Measurements from ENCODE around the gene PPP1R3A.

Gene PPP1R3A

DNA sequence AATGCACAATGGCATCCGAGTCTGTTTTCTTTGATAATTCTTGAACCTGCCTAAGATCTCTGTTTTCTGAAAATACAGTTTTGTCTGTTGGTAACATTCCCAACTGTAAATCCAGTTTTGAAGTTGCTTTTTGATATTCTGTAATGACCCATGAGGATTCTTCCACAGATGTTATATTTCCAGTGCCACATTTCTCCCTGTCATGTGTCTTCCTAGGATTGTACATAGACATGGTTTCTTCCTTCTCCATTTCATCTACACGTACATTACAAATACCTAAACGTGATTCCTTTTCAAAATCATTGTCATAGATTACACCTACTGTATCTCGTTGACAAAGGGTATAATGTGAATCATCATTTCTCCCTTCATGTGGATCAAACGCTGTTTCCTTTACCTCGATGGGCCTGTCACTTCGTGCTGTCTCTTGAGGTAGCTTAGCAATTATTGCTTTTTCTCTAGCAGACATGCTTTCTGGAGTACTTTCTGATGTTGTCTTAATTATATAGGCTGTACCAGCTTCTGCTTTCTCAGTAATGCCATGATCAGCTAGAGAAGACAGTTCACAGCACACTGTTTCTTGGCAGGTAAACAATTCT, 40.3 kb downstream of the PPP1R3A start:
- DNase-seq (ENCODE audit: low spot score), result no peak

DNA sequence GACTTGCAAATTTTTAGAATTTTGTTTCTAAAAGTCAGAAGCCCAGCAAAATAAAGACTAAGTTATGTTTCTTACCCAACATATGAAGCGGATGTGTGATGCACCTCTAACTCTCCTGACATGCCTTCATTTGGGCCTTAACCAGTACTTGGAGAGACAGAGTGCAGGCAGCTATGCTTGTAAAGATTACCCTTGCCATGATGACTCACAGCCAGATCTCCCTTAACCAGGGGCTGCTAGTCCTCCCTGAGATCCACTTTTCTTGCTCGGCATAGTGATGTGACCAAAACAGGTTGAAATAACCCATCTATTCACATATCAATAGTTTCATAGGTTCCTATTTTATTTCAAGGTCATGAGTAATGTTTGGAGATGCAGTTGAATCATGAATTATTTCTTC, 43.6 kb downstream of the PPP1R3A start:
- no peak for DNase-seq (ENCODE audit: low spot score)

DNA sequence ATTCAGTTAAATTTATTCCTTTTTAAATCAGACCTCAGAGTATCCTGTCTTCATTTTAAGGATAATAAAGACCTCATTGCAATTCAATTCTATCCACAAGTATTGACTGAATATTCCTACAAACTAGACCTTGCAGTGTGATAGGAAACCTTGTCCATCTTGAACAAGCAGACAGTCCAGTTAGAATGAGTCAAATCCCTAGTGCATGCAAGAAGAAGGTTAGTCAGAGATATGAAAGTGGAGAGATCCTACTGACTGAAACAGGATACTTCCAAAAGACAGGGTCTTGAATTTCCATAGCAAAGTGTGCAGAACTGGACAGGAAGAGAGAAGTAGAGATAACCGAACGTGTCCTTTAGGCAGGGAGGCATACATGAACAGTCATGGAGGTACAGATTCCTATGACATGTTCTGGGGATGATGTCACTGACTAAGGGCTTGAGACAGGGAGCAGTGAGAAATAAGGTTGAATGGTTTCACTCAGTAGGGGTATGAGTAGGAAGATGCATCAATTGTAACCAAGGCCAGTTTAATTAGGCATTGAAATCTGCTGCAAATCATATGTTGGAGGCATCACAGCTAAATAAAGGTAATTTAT, 45.2 kb downstream of the PPP1R3A start:
- no peak for DNase-seq (ENCODE audit: low spot score)

DNA sequence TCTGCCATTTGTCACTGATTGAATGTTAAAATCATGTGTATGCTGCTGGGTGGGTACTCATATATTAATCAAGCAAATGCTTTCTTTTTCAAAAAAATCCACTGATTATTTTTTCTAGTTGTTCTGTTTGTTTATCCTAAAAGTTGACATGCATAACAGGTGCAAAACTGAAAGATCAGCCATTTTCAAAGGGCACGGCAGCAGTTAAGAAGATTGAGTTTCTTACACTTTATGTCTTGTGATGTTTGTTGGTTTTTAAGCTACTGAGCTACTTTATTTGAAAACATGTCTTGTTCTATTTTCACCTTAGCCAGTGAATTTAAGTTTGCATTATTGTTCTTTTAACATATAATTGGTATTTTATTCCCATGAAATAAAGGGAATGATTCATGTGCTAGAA, 45.8 kb downstream of the PPP1R3A start:
- DNase-seq (ENCODE audit: low spot score), result no peak

DNA sequence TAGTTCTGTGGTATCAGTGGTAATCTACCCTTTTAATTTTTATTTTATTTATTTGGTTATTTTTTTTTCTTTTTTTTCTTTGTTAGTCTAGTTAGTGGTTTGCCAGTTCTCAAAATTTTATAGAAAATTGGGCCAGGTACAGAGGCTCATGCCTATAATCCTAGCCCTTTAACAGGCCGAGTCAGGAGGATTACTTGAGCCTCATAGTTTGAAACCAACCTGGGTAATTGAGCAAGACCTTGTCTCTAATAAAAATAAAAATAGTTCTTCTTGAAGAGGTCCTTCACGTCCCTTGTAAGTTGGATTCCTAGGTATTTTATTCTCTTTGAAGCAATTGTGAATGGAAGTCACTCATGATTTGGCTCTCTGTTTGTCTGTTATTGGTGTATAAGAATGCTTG, 51.5 kb downstream of the PPP1R3A start:
- no peak for DNase-seq (ENCODE audit: low spot score)

DNA sequence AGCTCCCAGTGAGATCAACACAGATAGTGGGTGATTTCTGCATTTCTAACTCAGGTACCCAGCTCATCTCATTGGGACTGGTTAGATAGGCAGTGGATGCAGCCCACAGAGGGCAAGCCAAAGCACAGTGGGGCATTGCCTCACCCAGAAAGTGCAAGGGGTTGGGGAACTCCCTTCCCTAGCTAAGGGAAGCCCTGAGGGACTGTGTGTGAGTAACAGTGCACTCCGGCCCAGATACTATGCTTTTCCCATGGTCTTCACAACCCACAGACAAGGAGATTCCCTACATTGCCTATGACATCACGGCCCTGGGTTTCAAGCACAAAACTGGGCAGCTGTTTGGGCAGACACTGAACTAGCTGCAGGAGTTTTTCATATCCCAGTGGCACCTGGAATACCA, 62.8 kb downstream of the PPP1R3A start:
- DNase-seq (ENCODE audit: low spot score), result no peak

DNA sequence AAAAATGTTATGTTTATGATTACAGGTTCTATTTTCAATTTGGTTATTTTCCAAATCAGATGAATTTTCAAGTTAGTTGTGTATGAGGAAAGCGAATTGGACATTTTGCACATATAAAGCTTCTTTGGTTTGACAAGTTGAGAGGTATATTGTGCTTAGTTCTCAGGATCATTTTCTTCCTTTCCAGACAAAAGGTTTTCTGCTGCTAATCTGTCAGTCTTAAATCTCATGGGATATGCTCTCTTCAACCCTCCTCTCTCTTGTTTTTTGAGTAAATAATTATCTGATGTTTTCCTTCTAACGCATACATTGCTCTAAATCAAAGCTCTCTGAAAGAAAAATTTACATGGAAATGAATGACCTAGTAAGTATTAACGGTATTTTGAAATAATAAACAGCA, 77.9 kb downstream of the PPP1R3A start:
- DNase-seq (ENCODE audit: low spot score), result no peak

DNA sequence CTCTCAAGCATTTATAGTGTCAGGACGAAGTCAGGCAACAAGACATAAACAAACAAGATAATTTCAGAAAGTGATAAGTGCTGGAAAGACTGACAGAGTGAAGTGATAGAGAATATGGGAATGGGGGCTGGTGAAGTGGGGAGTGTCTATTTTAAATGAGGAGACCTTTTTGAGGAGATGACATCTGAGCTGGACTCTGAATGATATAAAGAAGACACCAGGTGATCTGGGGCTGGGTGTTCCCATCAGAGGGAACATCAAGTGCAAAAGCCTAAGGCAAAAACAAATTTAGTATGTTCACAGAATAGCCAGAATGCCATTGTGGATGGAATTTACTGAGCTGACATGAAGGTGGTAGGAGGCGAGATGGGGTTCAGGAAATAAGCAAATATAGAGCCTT, 83.4 kb downstream of the PPP1R3A start:
- DNase-seq (ENCODE audit: low spot score), result no peak

DNA sequence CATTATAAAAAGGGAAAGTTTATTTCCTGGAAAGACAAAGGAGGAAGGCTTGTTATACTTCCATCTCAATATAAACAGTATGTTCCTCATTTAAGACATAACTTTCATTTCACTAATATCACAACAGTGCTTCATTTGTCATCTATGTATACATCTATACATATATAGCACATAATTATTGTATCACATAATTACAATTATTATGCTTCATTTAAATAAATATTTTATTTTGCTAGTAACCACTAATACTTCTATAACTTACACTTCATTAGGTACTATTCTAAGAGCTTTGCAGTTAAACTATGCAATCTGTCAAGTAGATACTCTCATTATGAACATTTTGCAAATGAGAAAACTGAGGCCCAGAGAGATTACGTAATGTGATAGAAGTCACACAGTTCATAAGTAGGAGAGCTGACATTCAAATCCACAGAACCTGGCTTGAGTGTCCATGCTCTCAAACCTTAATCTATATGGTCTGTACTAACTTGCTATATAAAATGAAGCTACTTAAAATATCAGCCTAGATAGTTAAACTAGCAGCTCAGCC, 86.5 kb downstream of the PPP1R3A start:
- DNase-seq (ENCODE audit: low spot score), result no peak

DNA sequence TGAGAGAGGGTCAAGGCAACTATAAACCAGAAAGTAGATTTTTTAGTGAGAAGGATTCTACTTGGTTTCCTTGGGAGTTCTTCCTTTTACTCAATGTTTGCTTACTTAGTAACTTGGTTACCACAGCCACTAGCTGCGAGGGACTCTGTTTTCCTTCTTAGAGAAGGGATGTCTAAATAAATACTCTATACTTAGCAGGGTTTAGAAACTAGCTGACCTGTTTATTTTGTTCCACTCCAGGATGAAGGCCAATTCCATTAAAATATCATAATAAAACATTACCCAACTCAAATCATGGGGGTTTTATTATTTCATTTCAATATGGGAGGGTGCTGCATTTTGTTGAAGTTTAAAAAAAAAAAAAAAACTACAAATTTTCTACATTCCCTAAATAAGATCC, 87.3 kb downstream of the PPP1R3A start:
- no peak for DNase-seq (ENCODE audit: low spot score)

DNA sequence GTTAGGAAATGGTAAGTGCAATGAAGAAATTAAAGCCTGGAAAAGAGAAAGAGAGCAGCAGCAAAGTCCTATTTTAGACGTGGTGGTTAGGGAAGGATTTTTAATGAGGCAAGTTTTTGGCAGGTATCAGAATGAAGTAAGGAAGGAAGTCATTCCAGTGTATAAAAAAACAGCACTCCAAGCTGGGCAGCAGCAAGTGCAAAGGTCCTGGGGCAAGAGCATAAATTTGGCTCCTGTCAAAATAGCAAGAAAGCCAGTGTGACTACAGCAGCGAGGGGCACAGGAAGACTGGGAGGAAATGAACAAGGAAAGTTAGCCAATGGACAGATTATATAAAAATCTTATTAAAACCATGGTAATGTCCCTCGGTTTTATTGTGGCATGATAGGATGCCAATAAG, 90.2 kb downstream of the PPP1R3A start:
- DNase-seq (ENCODE audit: low spot score), result no peak
